Neural cell (in vitro differentiated cells): ENCODE measurements around the gene ROBO1. TPM values are rescaled to one million over a fixed set of nuclear protein-coding genes. Genes with fewer than 3 reads are reported as not detected.

Experiments
- H2AFZ ChIP-seq: fragments of 200-600, 300-800 bp; sonication (generic), shearing (Covaris generic); 2 replicates; pipeline ENCODE4 v1.6.0; 2014; ENCODE audit warnings: low read depth, mild to moderate bottlenecking, antibody characterized with exemption, low read length, moderate library complexity
- H3F3A ChIP-seq: fragments of 200-600 bp; shearing (Covaris generic); 2 replicates; pipeline ENCODE4 v1.6.1; 2016; ENCODE audit warnings: mild to moderate bottlenecking, moderate library complexity, mixed read lengths, antibody characterized with exemption, low read length; ENCODE audit not compliant: insufficient read depth, poor library complexity, severe bottlenecking
- H3K27ac ChIP-seq: fragments of 200-600, 300-800 bp; sonication (generic), shearing (Covaris generic); 2 replicates; pipeline ENCODE4 v1.5.1; 2014; ENCODE audit warnings: mild to moderate bottlenecking, low read length, moderate library complexity
- H3K27me3 ChIP-seq: fragments of 300-800, 200-600 bp; sonication (generic), shearing (Covaris generic); 2 replicates; pipeline ENCODE4 v1.6.0; 2014; ENCODE audit warnings: mild to moderate bottlenecking, low read depth, low read length, moderate library complexity; ENCODE audit not compliant: insufficient read depth
- H3K36me3 ChIP-seq: fragments of 300-800, 200-600 bp; sonication (generic), shearing (Covaris generic); 2 replicates; pipeline ENCODE4 v1.5.1; 2014; ENCODE audit warnings: mild to moderate bottlenecking, antibody characterized with exemption, low read length, moderate library complexity; ENCODE audit not compliant: insufficient read depth
- H3K4me2 ChIP-seq: fragments of 300-800, 200-600 bp; sonication (generic), shearing (Covaris generic); 2 replicates; pipeline ENCODE4 v1.6.0; 2014; ENCODE audit warnings: mild to moderate bottlenecking, low read length
- H3K4me3 ChIP-seq: fragments of 300-800, 200-600 bp; sonication (generic), shearing (Covaris generic); 2 replicates; pipeline ENCODE4 v1.5.1; 2014; ENCODE audit warnings: mild to moderate bottlenecking, low read length, moderate library complexity
- H3K79me2 ChIP-seq: fragments of 200-600 bp; shearing (Covaris generic); replicated peaks from 2 replicates; pipeline ENCODE4 v1.6.0; 2014; ENCODE audit warnings: mild to moderate bottlenecking, low read length, moderate library complexity; ENCODE audit not compliant: insufficient read depth
- H3K9ac ChIP-seq: fragments of 300-800, 200-600 bp; sonication (generic), shearing (Covaris generic); 2 replicates; pipeline ENCODE4 v1.6.1; 2016; ENCODE audit warnings: mild to moderate bottlenecking, low read length, mixed read lengths
- H3K9me2 ChIP-seq: fragments of 200-600 bp; shearing (Covaris generic); 2 replicates; pipeline ENCODE4 v1.6.1; 2016; ENCODE audit warnings: mild to moderate bottlenecking, low read length, mixed read lengths; ENCODE audit not compliant: insufficient read depth
- H3K9me3 ChIP-seq: fragments of 200-600, 300-800 bp; sonication (generic), shearing (Covaris generic); 2 replicates; pipeline ENCODE4 v1.6.1; 2016; ENCODE audit warnings: mild to moderate bottlenecking, mixed run types, low read length, moderate library complexity, mixed read lengths
- H4K20me1 ChIP-seq: fragments of 200-600 bp; shearing (Covaris generic); 2 replicates; pipeline ENCODE4 v1.6.1; 2016; ENCODE audit warnings: mild to moderate bottlenecking, mixed run types; ENCODE audit not compliant: insufficient read depth
- EP300 ChIP-seq: fragments of 450-650 bp; conservative IDR thresholded peaks from 2 replicates; pipeline ENCODE4 v1.6.1; 2014; ENCODE audit warnings: antibody characterized with exemption, mild to moderate bottlenecking, moderate library complexity; ENCODE audit not compliant: poor library complexity, severe bottlenecking
- EZH2 ChIP-seq: fragments of 200-600, 300-800 bp; shearing (Covaris generic), sonication (generic); IDR thresholded peaks from 2 replicates; pipeline ENCODE4 v1.6.1; 2014; ENCODE audit warnings: antibody characterized with exemption, low read length, borderline replicate concordance, mild to moderate bottlenecking; ENCODE audit not compliant: insufficient read depth, poor library complexity, severe bottlenecking
- MXI1 ChIP-seq: fragments of 450-650 bp; conservative IDR thresholded peaks from 2 replicates; pipeline ENCODE4 v1.6.1; 2014; ENCODE audit warnings: antibody characterized with exemption, mild to moderate bottlenecking; ENCODE audit not compliant: poor library complexity, severe bottlenecking
- POLR2AphosphoS5 ChIP-seq: IDR thresholded peaks from 2 replicates; pipeline ENCODE4 v1.6.1; 2012
- RAD21 ChIP-seq: fragments of 450-650 bp; conservative IDR thresholded peaks from 2 replicates; pipeline ENCODE4 v1.6.1; 2014; ENCODE audit warnings: antibody characterized with exemption, mild to moderate bottlenecking, moderate library complexity
- SMC3 ChIP-seq: fragments of 450-650 bp; conservative IDR thresholded peaks from 2 replicates; pipeline ENCODE4 v1.6.1; 2014; ENCODE audit warnings: antibody characterized with exemption, mild to moderate bottlenecking, moderate library complexity; ENCODE audit not compliant: poor library complexity
- TAF1 ChIP-seq: IDR thresholded peaks from 2 replicates; pipeline ENCODE4 v1.6.1; 2012; ENCODE audit warnings: low read depth
- polyA plus RNA-seq: library from polyadenylated mRNA; depleted of rRNA; stranded (reverse); fragments of >200 nt; gene quantifications from 2 replicates; pipeline ENCODE4 v1.2.3, GENCODE V29; 2014
- TF ChIP-seq, protein P1 (sequence below): IDR thresholded peaks from 2 replicates; pipeline ENCODE4 v1.6.1; 2012; ENCODE audit warnings: borderline replicate concordance
- TF ChIP-seq, protein P2 (sequence below): fragments of 450-650 bp; IDR thresholded peaks from 2 replicates; pipeline ENCODE4 v1.5.1; 2014; ENCODE audit warnings: antibody characterized with exemption, mild to moderate bottlenecking, moderate library complexity; ENCODE audit not compliant: poor library complexity, severe bottlenecking

The ROBO1 gene
- polyA plus RNA-seq, 1 donor from 2014 or later = 183 TPM

DNA sequence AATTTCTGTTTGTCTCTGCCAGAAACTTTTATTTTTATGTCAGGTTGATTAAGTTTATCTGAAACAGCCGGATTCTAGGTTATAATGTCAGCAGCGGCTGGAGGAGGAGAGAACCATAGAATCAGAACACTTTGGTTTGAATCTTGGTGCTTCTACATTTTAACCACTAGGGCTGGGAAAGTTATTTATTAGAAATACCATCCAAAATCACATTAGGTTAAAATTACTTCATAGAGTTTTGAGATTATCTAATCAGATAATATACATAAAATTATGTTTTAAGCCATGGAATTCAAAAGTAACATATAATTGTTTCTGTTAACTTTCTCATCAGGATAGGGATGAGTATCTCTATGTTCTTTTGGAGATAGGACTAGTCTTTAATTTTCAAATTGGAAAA, 502.9 kb downstream of the ROBO1 start:
- Histone ChIP-seq H3K27me3 (no peaks in the 10 kb centered on the region), H3K9me3 (no peaks in the 10 kb centered on the region), H4K20me1 (no peaks in the 10 kb centered on the region), H3F3A (no peaks in the 10 kb centered on the region), H3K79me2 (no peaks in the 10 kb centered on the region), H2AFZ (no peak overlapping the region), H3K9me2 (no peaks in the 10 kb centered on the region), H3K4me3 (no peak overlapping the region), H3K36me3 (no peaks in the 10 kb centered on the region), H3K4me2 (no peak overlapping the region), H3K27ac (no peak overlapping the region), H3K9ac (no peak overlapping the region)
- TF ChIP-seq SMC3 = no peak
- TF ChIP-seq, protein P1, sequence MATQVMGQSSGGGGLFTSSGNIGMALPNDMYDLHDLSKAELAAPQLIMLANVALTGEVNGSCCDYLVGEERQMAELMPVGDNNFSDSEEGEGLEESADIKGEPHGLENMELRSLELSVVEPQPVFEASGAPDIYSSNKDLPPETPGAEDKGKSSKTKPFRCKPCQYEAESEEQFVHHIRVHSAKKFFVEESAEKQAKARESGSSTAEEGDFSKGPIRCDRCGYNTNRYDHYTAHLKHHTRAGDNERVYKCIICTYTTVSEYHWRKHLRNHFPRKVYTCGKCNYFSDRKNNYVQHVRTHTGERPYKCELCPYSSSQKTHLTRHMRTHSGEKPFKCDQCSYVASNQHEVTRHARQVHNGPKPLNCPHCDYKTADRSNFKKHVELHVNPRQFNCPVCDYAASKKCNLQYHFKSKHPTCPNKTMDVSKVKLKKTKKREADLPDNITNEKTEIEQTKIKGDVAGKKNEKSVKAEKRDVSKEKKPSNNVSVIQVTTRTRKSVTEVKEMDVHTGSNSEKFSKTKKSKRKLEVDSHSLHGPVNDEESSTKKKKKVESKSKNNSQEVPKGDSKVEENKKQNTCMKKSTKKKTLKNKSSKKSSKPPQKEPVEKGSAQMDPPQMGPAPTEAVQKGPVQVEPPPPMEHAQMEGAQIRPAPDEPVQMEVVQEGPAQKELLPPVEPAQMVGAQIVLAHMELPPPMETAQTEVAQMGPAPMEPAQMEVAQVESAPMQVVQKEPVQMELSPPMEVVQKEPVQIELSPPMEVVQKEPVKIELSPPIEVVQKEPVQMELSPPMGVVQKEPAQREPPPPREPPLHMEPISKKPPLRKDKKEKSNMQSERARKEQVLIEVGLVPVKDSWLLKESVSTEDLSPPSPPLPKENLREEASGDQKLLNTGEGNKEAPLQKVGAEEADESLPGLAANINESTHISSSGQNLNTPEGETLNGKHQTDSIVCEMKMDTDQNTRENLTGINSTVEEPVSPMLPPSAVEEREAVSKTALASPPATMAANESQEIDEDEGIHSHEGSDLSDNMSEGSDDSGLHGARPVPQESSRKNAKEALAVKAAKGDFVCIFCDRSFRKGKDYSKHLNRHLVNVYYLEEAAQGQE = no peak
- TF ChIP-seq MXI1 = no peak
- TF ChIP-seq EZH2 = no peak
- no peak for TF ChIP-seq TAF1
- TF ChIP-seq EP300 = no peak
- TF ChIP-seq RAD21 = no peak
- no peak for TF ChIP-seq POLR2AphosphoS5
- TF ChIP-seq, protein P2, sequence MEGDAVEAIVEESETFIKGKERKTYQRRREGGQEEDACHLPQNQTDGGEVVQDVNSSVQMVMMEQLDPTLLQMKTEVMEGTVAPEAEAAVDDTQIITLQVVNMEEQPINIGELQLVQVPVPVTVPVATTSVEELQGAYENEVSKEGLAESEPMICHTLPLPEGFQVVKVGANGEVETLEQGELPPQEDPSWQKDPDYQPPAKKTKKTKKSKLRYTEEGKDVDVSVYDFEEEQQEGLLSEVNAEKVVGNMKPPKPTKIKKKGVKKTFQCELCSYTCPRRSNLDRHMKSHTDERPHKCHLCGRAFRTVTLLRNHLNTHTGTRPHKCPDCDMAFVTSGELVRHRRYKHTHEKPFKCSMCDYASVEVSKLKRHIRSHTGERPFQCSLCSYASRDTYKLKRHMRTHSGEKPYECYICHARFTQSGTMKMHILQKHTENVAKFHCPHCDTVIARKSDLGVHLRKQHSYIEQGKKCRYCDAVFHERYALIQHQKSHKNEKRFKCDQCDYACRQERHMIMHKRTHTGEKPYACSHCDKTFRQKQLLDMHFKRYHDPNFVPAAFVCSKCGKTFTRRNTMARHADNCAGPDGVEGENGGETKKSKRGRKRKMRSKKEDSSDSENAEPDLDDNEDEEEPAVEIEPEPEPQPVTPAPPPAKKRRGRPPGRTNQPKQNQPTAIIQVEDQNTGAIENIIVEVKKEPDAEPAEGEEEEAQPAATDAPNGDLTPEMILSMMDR = no peak

GRCh38 chr3:79263423-79263822, 504.4 kb downstream of the ROBO1 start:
- Histone ChIP-seq H3K9ac (no peak overlapping the region), H3K27me3 (no peaks in the 10 kb centered on the region), H3K4me2 (no peak overlapping the region), H2AFZ (no peak overlapping the region), H3F3A (no peaks in the 10 kb centered on the region), H4K20me1 (no peaks in the 10 kb centered on the region), H3K27ac (no peak overlapping the region), H3K4me3 (no peak overlapping the region), H3K36me3 (no peaks in the 10 kb centered on the region), H3K9me2 (no peaks in the 10 kb centered on the region), H3K9me3 (no peaks in the 10 kb centered on the region), H3K79me2 (no peaks in the 10 kb centered on the region)
- TF ChIP-seq EZH2 (no peak), RAD21 (no peak), MXI1 (no peak), SMC3 (no peak), TAF1 (no peak), POLR2AphosphoS5 (no peak), EP300 (no peak)
- TF ChIP-seq, protein P2 = no peak
- TF ChIP-seq, protein P1 = no peak
